GM19035 (cell line): ENCODE data around the gene MAP1A.
"Not testable (repeated sequence)": the region's sequence is repeated elsewhere in the genome, so short reads cannot be mapped to it uniquely, and the experiment has no call there.

ENCODE experiments used
- ATAC-seq: cut with Tn5 transposase; IDR thresholded peaks from one replicate; pipeline ENCODE4 v1.9.1; 2021; ENCODE audit not compliant: unreplicated experiment

Gene MAP1A

DNA sequence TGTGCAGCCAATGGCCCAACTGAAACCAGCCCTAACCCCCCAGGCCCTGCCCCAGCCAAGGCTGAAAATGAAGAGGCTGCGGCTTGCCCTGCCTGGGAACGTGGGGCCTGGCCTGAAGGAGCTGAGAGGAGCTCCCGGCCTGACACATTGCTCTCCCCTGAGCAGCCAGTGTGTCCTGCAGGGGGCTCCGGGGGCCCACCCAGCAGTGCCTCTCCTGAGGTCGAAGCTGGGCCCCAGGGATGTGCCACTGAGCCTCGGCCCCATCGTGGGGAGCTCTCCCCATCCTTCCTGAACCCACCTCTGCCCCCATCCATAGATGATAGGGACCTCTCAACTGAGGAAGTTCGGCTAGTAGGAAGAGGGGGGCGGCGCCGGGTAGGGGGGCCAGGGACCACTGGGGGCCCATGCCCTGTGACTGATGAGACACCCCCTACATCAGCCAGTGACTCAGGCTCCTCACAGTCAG lies 11.2 kb downstream of the MAP1A start:
- no peak for ATAC-seq

DNA sequence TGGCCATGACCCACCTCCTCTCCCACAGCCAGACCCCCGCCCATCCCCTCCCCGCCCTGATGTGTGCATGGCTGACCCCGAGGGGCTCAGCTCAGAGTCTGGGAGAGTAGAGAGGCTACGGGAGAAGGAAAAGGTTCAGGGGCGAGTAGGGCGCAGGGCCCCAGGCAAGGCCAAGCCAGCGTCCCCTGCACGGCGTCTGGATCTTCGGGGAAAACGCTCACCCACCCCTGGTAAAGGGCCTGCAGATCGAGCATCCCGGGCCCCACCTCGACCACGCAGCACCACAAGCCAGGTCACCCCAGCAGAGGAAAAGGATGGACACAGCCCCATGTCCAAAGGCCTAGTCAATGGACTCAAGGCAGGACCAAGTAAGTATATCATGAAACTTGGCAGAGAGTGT lies 11.7 kb downstream of the MAP1A start:
- ATAC-seq = no peak

DNA sequence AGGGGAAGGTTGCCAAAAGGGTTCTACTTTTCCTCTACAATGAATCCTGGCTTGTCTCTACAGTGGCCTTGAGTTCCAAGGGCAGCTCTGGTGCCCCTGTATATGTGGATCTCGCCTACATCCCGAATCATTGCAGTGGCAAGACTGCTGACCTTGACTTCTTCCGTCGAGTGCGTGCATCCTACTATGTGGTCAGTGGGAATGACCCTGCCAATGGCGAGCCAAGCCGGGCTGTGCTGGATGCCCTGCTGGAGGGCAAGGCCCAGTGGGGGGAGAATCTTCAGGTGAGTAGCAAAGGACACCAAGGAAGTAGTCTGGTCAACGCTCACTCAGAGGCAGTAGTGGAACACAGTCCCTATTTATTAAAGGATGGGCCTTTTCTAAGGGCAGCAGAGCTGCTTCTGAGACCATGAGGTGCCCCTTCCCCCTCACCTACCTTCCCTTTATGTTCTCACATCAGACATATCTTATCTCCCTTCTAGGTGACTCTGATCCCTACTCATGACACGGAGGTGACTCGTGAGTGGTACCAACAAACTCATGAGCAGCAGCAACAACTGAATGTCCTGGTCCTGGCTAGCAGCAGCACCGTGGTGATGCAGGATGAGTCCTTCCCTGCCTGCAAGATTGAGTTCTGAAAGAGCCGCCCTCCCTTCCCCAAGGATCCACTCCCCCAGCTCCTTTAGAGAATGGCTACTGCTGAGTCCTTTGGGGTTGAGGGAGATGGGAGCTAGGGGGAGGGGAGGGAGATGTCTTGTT lies 12.4 kb downstream of the MAP1A start:
- ATAC-seq = no peak

DNA sequence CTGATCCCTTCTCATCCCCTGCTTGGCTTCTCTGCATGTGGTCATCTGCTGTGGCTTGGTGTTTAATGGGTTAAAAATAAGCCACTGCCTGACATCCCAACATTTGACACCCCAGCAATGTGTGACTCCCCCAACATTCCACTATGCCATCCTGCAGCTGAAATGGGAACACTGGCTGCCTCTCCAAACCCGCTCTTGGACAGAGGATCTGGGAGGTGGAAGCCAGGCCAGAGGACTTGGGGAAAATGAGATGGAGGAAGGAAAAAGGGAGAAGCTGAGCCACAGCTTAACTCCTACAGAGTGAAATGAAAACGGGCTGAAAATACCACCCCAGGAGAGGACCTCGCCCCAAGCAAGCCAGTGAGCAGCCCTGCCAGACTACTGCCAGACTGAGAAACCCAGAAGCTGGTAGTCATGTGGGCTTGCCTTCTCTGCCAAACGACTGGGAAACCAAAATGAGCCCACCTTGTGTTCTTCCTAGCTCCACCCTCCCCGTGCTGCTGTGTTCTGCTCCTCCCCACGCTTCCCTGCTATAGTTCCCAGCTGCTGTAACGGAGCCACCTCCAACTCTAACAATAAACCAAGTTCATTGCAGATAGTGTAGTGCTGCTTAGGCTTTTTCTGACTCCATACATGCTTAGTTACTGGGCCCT lies 13.7 kb downstream of the MAP1A start:
- no peak for ATAC-seq

DNA sequence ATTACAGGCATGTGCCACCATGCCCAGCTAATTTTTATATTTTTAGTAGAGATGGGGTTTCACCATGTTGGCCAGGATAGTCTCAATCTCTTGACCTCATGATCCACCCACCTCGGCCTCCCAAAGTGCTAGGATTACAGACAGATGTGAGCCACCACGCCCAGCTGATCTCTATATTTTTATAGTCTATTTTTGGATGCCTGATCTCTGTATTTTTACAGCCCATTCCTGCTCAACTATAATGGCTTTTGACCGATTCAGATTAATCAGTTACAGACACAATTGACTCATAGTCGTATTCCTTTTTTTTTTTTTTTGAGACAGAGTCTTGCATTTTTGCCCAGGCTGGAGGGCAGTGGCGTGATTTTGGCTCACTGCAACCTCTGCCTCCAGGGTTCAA lies 15.4 kb downstream of the MAP1A start:
- not testable (repeated sequence) for ATAC-seq

DNA sequence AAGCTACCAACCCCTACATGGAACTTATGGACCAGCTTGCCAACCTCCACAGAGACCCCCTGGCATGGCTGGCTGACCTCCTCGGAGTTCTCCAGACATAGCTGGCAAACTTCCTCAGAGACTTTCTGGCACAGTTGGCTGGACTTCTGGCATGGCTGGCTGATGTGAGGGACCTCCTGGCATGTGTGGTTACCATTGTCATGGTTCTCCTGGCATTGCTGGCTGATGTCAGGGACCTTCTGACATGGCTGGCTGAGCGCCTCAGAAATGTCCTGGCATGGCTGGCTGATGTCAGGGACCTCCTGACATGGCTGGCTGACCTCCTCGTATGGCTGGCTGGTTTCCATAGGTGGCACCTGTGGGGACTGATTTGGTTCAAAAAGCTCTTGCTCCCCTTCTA lies 17.5 kb downstream of the MAP1A start:
- no peak for ATAC-seq

DNA sequence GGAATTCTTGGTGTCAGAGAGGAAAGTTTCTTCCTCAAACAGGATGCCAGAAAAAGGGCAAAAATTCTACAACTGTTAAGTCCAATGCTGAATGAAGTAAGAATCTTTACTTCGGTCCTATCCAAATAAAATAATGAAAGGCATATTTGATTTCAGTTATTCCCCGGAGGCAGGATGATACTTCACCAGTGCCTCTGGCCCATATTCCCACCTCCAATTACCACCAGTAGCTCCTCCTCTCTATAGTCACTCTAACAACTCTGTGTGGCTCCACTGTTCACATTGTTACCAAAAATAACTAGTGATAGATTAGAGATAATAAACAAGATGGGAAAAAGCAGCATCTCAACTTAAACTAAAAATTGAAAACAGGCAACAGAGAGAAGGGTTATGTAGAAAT lies 20.7 kb downstream of the MAP1A start:
- ATAC-seq = no peak

DNA sequence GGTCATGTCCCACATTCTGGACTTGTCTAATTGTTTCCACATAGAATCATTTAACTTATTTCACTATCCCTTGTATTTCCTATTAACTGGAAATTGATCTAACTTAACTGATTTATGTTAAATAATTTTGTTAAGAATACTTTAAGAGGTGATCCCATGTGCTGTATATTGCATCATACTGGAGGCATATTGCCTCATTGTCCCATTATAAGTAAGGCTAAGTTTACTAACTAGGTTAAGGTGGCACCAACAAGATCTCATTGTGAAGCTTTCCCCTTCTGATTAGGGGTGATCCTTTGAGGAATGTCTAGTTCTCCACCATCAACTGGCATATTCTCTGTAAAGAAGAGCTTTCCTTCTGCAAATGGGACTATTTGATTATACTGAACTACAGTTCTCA lies 24.4 kb downstream of the MAP1A start:
- no peak for ATAC-seq

DNA sequence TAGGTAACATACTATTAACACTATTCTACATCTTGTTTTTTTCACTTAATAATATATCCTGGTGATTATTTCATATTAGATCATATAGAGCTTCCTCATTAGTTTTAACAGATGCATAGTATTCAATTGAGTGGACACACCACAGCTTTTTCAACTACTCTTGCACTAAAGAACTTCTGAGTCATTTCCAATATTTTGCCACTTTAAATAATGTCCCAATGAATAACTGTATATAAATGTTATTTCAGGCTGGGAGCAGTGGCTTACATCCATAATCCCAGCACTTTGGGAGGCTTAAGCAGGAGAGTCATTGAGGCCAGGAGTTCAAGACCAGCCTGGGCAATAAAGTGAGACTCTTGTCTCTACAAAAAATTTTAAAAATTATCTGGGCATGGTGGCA lies 26.9 kb downstream of the MAP1A start:
- no peak for ATAC-seq

DNA sequence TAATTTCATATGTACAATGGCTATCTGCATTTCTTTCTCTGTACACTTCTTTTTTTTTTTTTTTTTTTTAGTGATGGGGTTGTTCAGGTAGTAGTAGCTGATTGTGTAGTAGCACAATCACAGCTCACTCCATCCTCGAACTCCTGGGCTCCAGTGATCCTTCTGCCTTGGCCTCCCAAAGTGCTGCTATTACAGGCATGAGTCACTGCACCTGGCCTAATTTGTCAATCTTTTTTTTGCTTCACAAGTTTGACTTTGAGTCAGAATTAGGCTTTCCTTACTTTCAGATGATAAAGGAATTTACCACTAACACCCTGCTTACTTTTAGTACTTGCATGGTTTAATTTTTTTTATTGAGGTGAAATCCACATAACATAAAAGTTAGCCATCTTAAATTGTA lies 28.0 kb downstream of the MAP1A start:
- ATAC-seq = no peak

DNA sequence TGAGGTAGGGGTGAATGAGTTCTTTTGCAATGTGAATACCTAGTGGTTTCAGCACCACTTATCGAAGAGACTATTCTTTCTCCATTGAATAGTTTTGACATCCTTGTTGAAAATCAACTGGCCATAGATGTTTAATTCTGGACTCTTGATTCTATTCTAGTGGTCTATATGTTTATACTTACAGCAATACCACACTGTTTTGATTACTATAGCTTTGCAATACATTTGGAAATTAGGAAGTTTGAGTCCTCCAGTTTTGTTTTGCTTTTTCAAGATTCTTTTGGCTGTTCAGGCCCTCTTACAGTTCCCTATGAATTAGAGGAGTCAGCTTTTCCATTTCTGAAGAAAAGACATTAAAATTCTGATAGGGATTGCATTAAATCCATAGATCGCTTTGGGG lies 30.1 kb downstream of the MAP1A start:
- ATAC-seq = no peak

DNA sequence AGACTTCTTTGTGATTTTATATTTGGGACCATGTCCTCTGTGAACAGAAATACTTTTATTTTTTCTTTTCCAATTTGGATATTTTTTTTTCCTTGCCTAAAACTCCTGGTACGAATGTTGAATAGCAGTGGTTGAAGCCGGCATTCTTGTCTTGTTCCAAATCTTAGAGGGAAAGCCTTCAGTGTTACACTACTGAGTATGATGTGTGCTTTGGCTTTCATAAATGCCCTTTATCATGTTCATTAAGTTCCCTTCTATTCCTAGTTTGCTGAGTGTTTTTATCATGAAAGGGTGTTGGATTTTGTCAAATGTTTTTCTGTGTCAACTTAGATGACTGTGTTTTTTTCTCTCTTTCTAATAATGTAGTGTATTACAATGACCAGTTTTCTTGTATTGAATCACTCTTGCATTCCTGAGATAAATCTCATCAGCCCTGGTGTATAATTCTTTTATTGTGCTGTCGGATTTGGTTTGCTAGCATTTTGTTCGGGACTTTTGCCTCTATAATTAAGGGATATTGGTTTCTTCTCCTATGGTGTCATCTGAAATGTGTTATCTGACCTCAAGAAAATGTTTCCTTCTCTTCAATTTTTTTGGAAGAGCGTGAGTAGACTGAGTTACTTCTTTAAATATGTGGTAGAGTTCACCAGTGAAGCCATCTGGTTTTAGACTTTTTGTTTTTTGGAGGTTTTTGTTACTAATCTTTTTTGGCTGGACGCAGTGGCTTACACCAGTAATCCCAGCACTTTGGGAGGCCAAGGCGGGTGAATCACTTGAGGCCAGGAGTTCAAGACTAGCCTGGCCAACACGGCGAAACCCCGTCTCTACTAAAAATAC lies 33.3 kb downstream of the MAP1A start:
- no peak for ATAC-seq

DNA sequence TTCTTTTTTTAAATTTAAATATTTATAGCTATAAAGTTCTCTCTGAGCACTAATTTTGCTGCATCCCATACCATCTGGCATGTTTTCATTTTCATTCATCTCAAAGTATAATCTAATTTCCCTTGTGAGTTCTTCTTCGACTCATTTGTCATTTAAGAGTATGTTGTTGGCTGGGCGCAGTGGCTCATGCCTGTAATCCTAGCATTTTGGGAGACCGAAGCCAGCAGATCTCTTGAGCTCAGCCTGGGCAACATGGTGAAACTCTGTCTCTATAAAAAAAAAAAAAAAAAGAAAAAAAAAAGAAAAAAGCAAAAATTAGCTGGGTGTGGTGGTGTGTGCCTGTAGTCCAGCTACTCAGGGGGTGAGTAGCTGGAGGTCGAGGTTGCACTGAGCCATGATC lies 34.8 kb downstream of the MAP1A start:
- no peak for ATAC-seq

DNA sequence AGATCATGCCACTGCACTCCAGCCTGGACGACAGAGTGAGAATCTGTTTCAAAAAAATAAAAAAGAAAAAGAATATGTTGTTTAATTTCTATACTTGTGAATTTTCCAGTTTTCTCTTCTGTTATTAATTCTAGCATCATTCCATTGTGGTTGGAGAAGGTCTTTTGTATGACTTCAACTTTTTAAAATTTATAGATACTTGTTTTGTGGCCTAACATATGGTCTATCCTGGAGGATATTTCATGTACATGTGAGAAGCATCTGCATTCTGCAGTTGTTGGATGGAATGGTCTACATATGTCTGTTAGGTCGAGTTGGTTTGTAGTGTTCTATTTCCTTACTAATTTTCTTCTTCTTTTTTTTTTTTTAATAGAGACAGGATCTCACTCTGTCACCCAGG lies 35.6 kb downstream of the MAP1A start:
- ATAC-seq = no peak

DNA sequence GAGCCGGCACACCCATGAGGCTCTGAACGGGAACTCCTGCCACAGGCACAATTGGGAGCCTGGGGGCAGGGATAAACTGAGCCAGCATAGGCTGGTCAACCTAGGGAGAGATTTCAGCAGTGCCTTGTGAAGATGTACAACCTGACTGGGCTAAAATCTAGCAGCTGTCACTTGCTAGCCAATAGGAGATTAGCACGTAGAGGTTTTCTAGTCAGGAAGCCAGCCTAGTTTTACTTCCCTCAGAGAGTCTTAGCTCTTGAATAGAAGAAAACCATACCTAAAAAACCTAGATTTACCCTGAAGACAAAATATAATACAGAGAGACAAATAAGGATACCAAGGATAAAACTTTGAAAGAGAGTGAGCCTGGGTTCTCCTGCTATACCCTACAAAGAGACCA lies 45.3 kb downstream of the MAP1A start:
- not testable (repeated sequence) for ATAC-seq

DNA sequence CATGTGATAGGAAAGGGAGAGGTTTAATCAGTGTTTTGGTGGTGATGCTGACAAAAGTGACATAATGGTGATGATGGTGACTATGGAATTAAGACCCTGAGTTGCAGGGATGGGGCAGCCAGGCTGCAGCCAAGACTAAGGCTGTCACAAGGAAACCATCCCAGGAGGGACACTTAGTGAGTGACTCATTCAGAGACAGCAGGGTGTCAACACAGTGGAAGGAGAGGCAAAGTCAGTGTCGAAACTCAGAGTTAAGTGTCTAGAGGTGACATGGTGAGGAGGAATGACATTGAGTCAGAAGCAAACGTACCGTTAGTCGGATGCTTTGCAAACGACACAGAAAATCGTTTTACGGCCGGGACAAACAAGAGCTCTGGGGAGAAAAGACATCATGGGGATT lies 46.4 kb downstream of the MAP1A start:
- not testable (repeated sequence) for ATAC-seq

DNA sequence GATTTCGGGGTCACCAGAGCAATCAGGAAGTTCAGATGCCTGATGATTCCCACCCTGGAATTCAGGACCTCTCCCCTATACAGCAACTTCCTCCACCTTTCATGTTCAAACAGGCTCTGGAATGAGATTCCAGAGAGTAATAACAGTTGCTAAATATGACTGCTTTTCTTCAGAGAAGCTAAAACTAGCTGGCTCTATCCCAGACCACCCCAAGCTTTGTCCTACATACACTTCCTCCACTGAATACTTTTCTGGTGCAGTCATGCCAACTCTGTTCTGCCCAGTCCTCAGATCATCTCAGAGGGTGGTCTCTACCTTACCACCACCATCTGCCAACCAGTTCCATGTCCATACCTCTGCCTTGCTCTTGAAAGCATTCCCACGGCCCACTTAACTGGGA lies 49.2 kb downstream of the MAP1A start:
- ATAC-seq = not testable (repeated sequence)

DNA sequence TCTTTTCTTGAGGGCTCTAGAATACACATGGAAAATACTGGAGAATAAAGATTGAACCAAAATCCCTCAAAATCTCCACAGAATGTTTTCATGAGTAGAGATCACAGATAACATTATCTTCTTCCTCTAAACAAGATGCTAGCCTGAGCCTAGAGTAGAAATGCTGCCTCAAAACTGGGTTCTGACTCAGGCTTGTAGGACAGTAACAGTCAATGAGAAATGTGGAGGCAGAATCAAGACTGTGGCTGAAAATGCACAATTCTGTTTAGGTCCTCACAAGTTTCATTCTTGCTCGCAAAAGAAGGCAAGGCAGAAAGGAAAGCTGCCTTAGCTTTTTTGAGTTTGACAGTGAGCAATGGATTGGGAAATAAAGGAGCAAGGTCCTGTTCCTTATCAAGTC lies 57.2 kb downstream of the MAP1A start:
- not testable (repeated sequence) for ATAC-seq
